ENCODE data around the gene PSD2.

The PSD2 gene

DNA sequence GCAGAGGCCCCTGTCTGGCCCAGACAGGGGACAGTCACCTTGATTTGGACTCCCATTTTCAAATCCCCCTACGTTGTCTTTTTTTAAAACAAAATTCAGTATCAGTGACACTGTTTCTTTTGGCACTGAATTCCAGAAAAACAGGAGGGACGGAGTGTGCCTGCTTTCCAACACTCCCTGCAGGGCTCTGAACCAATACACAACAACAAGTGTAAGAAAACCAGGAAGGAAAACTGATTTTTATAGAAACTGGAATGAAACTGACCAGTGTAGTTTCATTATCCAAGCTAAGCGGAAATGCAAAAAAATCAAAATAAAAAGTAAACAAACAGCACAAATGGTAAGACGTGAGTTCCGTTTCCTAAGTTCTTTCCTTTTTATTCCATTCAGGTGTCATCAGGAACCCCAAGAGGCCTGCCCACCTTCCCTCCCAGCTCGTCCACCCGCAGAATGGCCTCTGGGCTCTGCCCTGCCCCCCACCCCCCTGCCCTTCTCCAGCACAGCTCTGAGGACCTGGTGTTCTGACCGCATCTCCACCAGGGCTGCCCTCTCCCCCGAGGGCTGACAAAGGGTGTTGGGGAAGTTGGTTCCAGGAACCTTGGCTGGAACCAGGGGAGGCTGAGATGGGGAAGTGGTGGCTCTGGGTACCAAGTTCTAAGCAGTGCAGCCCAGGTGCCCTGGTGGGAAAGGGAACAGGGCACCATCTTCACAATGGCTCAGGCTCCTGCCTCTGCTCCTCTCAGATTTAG is 73.6 kb downstream of the PSD2 start:
- in situ Hi-C loops (cut with HindIII; ENCODE audit: low sequenced_read_pairs): loop anchor here (5.0 kb wide), 2 partner anchors 58 to 97 kb away; no protein-coding TSS in a partner anchor

DNA sequence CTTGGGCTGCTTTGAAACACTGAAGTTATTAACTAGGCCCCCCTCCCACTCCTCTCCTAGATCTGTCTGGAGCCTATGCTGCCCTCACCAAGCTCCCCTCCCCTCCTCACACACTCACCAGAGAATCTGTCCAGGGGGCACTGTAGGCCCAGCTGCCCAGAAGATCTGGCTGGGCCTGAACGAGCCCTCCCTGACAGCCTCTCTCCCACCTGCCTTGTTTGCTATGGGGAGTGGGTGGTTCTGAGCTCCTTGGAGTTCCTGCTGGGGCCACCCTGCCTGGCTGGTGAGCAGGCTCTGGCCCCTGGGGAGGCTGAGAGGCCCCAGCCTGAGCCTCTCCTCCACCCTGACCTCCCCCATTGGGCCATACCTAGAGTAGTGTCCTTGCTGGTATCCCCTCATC is 75.1 kb downstream of the PSD2 start:
- in situ Hi-C loops (cut with HindIII; ENCODE audit: low sequenced_read_pairs): no loop called here

DNA sequence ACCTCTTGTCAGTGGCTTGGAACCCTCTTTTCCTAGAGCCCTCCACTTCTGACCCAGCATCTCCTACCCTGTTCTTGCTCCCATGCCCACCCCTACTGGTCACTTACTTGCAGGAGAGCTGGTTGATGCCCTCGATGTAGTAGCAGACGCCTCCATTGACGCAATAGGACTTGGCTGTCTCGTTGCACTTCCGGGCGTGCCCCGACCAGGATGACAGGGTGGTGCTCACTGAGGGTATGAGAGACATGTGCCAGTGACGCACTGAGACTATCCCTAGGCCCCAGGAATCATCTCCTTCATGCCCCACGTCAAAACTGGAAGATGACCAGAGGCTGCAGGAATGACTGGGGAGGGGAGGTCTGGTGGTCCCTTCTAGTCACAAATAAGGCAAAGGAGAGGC is 76.0 kb downstream of the PSD2 start:
- in situ Hi-C loops (cut with HindIII; ENCODE audit: low sequenced_read_pairs): no loop called here

DNA sequence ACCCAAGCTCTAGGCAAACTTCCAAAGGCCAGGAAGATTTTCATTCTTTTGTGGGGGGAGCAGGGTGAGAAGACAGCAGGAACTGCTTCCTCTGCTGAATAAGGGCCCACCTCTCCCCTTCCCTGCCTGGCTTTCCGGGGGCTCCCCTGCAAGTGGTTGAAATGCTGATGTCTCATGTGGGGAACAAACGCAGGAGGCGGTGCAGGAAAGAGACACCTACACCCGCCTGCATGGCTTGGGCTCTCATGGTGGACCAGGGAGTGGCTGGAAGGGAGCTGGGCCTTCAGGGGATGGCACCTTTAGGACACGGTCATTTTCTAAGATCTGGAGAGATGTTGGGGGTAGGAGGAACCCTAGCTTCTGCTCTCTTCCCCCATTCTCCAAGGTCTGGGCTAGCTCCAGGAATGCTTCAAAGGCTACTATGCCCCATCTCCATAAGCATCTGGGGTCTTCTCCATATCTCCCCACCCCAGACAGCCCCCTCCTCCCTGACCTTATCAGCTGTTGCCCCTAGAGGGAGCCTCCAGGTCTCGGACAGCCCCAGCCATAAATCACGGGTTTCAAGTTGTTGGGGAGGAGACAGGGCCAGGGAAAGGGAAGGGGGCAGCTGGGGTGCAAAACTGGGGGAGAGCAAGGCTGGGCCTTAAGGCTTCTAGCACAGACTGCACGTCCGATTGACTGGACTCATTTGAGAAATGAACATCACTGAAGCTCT is 76.6 kb downstream of the PSD2 start:
- in situ Hi-C loops (cut with HindIII; ENCODE audit: low sequenced_read_pairs): no loop called here

DNA sequence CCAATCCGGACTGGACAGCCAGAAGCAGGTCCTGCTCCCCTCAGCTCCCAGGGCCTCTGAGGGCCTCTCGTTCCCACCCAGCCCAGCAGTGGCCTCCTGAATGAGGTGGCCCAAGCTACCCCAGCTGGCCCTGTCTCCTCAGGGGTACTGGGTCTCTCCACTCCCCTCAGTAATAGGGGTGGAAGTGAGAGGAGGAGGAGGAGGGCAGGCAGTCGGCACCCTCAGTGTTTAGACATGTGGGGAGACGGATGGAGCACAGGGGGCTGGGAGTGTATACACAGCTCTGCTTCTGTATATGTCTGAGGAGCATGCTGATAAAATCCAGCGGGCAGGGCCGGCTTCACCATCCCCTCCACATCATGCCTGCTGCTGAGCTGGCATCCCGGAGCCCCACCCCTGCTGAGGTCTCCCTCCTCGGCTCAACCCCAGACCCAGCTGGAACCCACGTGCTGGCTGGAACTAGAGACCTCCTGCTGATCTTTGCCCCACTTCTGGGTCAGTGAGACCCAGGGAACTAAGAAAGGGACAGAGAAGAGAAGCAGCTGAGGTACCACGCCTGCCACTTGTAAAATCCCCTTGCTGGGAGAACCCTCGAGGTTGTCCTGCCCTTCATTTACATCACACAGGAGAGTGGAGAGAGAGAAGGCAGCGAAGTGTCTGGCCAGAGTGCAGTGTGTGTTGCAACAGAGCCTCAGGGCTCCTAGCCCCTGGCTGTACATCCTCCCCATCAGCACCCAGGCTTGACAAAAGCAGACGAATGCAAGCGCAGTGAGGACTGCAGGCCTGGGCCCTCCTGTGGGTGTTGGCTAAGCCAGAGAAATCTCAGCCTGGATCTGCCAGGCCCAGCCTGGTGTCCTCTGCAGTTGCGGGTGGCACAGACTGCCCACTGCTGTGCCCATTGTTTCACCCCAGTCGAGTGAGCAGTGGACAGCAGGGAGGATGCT is 77.5 kb downstream of the PSD2 start:
- in situ Hi-C loops (cut with HindIII; ENCODE audit: low sequenced_read_pairs): no loop called here

DNA sequence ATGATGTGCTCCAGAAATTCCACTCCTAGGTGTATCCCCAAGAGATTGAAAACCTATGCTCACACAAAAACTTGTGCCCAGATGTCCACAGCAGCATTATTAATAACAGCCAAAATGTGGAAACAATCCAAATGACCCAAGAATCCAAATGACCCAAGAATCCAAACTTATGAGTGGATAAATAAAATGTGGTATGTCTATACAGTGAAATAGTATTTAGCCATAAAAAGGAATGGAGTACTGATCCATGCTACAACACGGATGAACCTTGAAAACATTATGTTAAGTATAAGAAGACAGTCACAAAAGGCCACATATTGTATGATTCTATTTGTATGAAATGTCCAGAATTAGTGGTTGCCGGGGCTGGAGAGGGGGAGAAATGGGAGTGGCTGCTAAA is 80.3 kb downstream of the PSD2 start:
- in situ Hi-C loops (cut with HindIII; ENCODE audit: low sequenced_read_pairs): no loop called here

DNA sequence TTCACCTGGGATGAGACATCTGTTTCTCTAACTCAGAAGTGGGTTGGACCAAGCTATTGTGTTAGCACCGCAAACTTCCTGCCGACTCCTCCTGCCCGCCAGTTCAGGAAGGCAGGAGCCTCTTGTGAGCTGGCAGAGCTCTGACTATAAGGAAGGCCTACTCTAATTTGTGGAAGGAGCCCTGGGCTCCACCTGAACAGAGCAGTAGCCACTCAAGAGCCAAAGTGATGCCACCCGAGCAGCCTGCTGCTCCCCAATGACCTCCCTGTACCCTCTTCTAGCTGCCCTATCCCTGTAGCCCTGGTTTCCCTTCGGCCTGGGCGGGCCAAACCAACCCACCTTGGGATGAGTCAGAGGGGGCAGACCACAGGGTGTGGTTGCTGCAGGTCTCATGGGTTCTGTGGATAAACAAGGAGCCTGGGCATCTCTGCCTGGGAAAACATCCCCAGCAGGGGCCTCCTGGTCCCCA is 81.6 kb downstream of the PSD2 start:
- in situ Hi-C loops (cut with HindIII; ENCODE audit: low sequenced_read_pairs): no loop called here

DNA sequence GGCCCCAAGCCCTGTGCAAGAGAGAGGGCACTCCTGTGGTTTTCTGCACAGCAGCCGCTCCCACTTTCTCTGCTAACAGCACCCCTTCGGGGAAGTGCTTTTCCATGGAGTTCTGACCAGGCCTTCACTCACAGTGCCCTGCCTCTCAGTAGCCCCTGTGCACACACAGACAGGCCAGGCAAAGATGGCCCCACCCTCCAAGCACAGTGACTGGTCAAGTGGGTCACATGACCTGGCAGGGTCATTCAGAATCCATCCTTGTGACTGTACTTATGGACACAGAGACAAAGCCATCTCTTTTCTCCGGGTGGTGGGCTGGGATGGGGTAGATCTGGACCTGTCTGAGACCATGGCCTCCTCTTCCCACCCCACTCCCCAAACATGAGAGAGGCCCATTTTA is 82.5 kb downstream of the PSD2 start:
- in situ Hi-C loops (cut with HindIII; ENCODE audit: low sequenced_read_pairs): no loop called here

DNA sequence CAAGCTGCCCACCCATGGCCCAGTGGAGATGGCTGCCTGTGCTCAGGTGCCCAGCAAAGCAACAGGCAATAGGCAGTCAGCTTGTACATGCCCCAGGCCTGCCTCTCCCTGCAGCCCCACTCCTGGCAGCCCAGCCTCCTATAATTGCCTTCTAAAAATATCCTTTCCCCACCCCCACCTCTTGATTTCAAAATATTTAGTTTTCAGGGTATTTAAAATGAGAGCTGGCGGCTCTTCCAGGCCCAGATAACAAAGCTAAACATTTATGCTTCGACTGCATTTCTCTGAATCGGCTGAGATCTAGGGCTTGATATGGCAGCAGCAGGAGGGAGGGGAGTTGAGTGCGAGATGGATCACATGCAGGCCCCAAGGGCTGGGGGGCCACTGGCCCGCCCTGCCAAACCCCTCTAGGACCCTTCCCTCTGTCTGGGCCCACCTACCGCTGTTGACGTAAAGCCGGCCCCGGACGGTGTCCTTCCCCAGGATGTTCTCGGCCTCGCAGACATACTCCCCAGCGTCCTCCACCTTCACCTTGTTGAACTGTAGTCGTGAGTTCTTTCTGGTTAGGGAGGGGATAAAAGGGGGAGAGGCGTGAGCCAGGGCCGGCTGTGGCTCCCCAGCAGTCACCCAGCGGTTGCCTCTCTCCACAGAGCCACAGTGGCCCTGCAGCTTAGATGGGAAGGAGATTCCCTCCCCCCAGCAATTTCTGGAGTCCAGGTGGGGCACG is 85.0 kb downstream of the PSD2 start:
- in situ Hi-C loops (cut with HindIII; ENCODE audit: low sequenced_read_pairs): no loop called here

DNA sequence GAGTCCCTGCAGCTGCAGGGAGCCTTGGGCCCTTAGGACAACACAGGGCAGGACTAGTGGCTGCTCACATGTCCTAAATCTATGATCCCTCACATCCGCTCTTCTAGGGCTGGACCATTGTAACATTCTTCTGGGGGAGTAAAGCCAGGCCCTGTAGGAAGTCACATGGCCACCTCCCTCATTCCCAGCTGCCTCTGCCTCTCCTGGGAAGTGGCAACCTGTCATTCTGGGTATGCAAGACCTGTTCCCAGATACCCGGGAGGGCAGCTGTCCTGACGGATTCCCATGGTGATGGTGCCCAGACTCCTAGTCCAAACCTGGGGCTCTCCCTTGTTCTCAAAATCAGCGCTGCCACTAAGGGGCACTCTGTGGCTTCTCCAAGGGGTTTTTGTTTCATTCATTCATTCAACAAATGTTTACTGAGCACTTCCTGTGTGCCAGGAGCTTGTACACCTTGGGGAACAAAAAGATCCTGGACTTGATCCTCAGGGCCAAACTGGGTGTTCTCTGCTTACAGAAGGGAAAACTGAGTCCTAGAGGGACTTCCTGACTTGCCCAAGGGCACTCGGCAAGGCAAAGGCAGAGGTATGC is 85.6 kb downstream of the PSD2 start:
- in situ Hi-C loops (cut with HindIII; ENCODE audit: low sequenced_read_pairs): no loop called here

DNA sequence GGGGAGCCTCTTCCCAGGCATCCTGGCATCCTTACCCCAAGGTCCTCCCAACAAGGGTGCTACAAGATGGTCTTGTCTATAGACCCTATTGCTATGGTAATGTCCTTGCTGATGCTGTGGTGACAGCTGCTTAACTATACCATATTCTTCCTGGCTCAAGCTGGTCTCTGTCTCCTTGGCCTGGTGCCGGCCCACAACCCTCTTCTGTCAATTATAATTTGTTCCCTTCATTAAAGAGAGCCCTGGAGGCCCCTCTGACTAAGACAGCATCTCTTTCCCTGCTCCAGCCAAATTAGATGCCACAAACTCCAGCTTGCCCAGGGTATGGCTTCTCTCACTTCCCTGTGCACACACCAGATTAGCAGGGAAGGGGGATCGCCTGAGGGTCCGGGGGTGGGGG is 86.7 kb downstream of the PSD2 start:
- in situ Hi-C loops (cut with HindIII; ENCODE audit: low sequenced_read_pairs): no loop called here

DNA sequence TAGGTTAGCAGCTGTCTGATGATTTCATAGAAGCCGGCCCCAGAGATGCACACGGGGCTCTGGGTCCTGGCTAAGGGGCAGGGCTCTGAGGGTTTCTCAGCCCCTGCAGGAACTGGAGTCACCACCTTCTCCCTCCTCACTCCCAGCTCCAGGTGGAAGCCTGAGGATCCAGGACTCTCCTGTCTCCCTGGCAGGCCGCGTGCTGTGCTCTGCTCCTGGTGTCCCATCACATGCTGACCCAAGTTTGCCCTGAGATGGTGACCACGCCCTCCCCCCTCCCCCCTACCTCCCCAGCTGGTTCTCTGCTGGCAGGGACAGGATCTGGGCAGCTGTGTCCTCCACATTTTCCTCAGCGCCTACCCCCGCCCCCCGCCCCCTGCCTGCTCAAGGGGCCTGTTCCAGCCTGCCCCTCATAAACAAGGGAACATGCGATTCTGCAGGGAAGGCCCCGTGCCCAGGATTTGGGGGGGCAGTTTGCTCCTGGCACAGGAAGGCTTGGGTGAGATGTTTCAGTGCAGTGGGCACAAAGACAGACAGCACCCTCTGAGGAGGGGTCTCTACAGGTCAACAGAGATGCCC is 87.4 kb downstream of the PSD2 start:
- in situ Hi-C loops (cut with HindIII; ENCODE audit: low sequenced_read_pairs): no loop called here

DNA sequence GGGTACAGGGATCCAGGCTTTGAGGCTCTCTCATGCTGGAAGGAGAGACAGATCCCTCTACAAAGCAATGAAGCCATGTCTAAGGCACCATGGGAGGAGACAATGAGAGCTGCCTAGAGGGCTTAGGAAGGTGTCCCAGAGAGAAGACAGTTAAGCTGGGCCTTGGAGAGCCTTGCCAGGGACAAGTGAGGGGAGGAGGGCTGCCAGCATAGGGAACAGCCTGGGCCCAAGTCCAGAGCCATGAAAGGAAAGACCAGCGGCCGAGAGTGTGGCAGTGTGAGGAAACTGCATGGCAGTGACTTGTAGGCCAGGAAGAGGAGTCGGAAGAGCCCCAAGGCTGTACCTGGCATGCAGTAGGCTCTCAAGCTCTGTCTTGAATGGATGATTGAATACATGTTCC is 88.5 kb downstream of the PSD2 start:
- in situ Hi-C loops (cut with HindIII; ENCODE audit: low sequenced_read_pairs): no loop called here

DNA sequence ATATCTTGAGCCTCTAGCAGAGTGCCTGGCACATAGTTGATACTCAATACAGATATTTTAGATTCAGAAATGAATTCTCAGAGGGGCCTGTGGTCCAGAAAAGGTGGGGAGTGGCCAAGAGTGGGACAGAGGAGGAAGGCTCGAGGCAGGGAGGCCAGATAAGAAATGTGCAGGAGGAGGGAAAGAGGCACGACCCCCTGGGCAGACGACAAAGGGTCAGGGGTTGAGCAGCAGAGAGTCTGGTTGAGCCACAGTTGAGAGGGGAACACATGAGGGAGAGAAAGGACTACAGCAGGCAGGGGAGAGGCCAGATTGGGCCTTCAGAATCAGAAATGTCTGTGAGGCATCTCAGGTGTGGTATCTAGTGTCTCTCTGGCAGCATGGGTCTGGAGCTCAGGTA is 89.1 kb downstream of the PSD2 start:
- in situ Hi-C loops (cut with HindIII; ENCODE audit: low sequenced_read_pairs): loop anchor here (5.0 kb wide), 1 partner anchor 72 kb away; no protein-coding TSS in a partner anchor

DNA sequence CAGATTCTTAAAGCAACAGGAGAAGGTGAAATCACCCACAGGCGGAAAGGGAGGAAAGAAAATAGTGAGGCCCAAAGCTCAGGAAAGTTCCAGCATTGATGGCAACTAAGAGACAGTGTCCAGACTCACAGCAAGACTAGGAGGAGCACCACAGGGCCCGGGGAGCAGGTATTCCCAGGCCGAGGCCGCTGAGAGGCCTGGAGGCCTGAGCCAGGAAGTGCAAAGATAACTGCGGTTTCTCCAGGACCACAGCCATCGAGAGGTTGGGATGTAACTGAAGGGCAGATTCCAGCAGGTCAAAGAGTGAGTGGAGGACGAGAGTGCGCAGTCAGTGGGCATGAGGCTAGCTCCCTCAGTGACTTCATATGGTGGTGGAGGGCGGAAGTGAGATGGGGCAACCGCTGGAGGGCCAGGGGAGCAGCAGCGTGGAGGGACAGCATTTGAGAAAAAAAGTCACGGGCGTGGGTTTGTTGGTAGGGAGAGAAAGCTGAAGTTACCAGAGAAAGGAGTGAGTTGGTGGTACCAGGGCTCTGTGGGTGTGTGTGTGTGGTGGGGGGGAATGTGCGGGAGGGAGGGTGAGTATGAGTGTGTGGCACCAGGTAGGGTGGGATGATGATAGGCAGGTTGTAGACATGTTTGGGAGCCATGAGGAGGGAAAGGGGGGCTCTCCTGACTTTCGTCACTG is 89.7 kb downstream of the PSD2 start:
- in situ Hi-C loops (cut with HindIII; ENCODE audit: low sequenced_read_pairs): loop anchor here (5.0 kb wide), 1 partner anchor 73 kb away; no protein-coding TSS in a partner anchor

DNA sequence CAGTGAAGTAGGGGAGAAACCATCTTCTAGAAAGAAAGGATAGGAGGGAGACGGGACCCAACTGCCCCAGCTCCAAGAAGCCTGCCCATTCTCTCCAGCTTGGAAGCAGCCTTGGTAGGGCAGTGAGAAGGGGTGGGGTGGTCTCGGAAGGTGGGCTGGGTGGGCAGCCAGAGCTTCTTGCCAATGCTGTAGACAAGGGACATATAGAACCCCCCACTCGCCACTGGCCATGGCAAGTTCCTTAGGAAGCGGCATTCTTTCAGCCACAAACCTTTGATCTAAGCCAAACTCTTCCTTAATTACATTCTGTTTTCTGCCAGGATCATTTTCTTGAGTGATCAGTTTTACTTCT is 90.2 kb downstream of the PSD2 start:
- in situ Hi-C loops (cut with HindIII; ENCODE audit: low sequenced_read_pairs): loop anchor here (5.0 kb wide), 1 partner anchor 74 kb away; no protein-coding TSS in a partner anchor

DNA sequence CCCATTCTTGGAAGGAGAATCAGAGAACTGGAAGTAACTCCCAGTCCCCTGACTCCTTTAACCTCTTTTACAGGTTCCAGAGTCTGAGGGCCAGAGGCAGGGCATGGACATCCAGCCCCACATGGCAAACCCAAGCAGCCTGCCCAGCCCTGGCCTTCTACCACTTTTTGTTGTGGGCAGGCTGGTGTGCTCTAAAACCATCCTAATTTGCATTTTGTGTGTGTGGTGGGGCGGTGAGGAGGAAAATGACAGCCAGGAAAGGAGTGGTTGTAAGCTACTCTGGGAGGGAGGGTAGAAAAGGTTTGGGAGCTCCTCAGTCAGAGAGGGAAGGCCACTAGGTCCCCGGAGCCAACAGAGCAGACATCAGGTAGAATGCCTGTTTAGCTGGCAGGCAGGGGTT is 90.6 kb downstream of the PSD2 start:
- in situ Hi-C loops (cut with HindIII; ENCODE audit: low sequenced_read_pairs): loop anchor here (5.0 kb wide), 1 partner anchor 74 kb away; no protein-coding TSS in a partner anchor

DNA sequence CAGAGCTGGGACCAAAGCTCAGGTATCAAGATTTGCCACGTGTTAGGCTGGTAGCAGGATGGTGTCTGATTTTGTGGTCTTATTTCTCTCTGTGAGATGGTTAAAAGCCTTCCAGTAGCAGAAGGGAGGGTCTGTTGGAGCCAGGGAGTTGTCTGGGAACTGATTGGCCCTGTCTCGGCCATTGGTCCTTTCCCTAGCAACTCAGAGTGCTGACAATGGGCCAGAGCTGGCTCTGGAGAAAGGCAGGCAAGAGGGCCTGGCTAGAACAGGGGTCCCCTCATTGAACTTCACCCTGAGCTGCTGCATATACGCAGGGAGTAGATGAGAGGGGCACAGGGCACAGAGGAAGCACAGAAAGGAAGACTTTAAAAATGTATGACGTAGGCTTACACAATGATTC is 92.8 kb downstream of the PSD2 start:
- in situ Hi-C loops (cut with HindIII; ENCODE audit: low sequenced_read_pairs): loop anchor here (5.0 kb wide), 1 partner anchor 76 kb away; no protein-coding TSS in a partner anchor

DNA sequence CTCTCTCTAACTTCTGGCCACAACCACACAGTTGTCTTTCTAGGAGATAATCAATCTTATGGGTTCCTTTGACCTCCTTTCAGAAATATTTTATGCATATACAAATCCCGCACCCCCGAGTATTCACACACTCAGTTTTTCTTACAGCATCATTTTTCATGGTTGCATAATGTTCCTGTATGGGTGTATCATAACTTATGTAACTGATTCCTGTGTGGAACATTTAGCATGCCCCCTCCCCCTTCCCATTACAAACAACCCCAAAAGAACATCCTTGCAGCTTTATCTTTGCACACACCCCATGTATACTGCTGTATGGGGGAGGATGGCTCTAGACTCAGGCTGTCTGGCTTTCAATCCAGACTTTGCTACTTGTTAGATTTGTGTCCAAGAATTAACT is 93.8 kb downstream of the PSD2 start:
- in situ Hi-C loops (cut with HindIII; ENCODE audit: low sequenced_read_pairs): loop anchor here (5.0 kb wide), 1 partner anchor 77 kb away; no protein-coding TSS in a partner anchor
